ENCODE results near the gene CCDC177. TPM values are rescaled to one million over a fixed set of nuclear protein-coding genes. Genes with fewer than 3 reads are reported as not detected.

The CCDC177 gene
- polyA plus RNA-seq, 3 donors: not detected

- Histone ChIP-seq H3K9ac (ENCODE audit: insufficient read depth, low read length, poor library complexity, severe bottlenecking) (no peak overlapping the region), H2AFZ (ENCODE audit: insufficient read depth, low read depth, low read length, poor library complexity, severe bottlenecking) (no peak overlapping the region), H3K27me3 (ENCODE audit: control insufficient read depth in 2 of 2, insufficient read depth in 2 of 2, low read length in 2 of 2) (peaks cover 0 to 9% of the 10 kb centered on the region in 2 donors), H3K27ac (ENCODE audit: low read depth in 1 of 2, low read length in 2 of 2) (no peak overlapping the region), H3K36me3 (replicated peaks in 1 of 2; ENCODE audit: control insufficient read depth in 1 of 2, insufficient read depth in 2 of 2, low read length in 2 of 2) (no peaks in the 10 kb centered on the region), H3K4me3 (replicated peaks in 1 of 3; ENCODE audit: low read depth in 2 of 3, low read length in 3 of 3) (no peak overlapping the region), H3K4me1 (ENCODE audit: control insufficient read depth in 1 of 2, insufficient read depth in 2 of 2, low read length in 2 of 2) (peaks cover 4 to 7% of the 10 kb centered on the region in 2 donors), H3K9me3 (replicated peaks in 1 of 2; ENCODE audit: control insufficient read depth in 1 of 2, insufficient read depth in 1 of 2, low read length in 2 of 2) (peaks cover 0 to 7% of the 10 kb centered on the region in 2 donors), H3K79me2 (ENCODE audit: insufficient read depth, low read length) (no peaks in the 10 kb centered on the region), H3K4me2 (replicated peaks; ENCODE audit: extremely low read depth, low read length, poor library complexity, severe bottlenecking) (no peak overlapping the region), H4K20me1 (ENCODE audit: insufficient read depth, low read length) (no peaks in the 10 kb centered on the region)
- no peak for TF ChIP-seq CTCF (IDR thresholded peaks at IDR 0.05)
- peaks cover 22% of the 10 kb centered on the region for H3K4me1 Mint-ChIP-seq
- DNase-seq: no peak
- intact Hi-C loops (cut with micrococcal nuclease): loop anchor here in 1 of 2 donors (10.0 kb wide), 1 partner anchor 443 kb away; no protein-coding TSS in a partner anchor
- no peak overlapping the region for H3K27ac Mint-ChIP-seq
- WGBS (ENCODE audit: insufficient coverage): no CpG with 5 or more reads among the region's 1 CpG
- H3K36me3 Mint-ChIP-seq: no peaks in the 10 kb centered on the region
- H3K9me3 Mint-ChIP-seq: peaks cover 3 to 7% (median 4%) of the 10 kb centered on the region in 7 donors
- peaks cover 12 to 24% (median 14%) of the 10 kb centered on the region in 3 donors for H3K27me3 Mint-ChIP-seq (ENCODE audit: low read depth in 3 of 3)
- no peak overlapping the region for H3K4me3 Mint-ChIP-seq
Measured at GRCh38 chr14:69582212-69582611, 7.5 kb upstream of the CCDC177 start.

- peaks cover 20% of the 10 kb centered on the region for H3K4me1 Mint-ChIP-seq
- no peak overlapping the region for H3K4me3 Mint-ChIP-seq
- no peaks in the 10 kb centered on the region for H3K36me3 Mint-ChIP-seq
- H3K27me3 Mint-ChIP-seq (ENCODE audit: low read depth in 3 of 3): peaks cover 18 to 29% (median 19%) of the 10 kb centered on the region in 3 donors
- no peak overlapping the region for H3K4me2 ChIP-seq (replicated peaks; ENCODE audit: extremely low read depth, low read length, poor library complexity, severe bottlenecking)
- H4K20me1 ChIP-seq (ENCODE audit: insufficient read depth, low read length): no peaks in the 10 kb centered on the region
- no peak overlapping the region for H3K27ac Mint-ChIP-seq
- H3K79me2 ChIP-seq (ENCODE audit: insufficient read depth, low read length): no peaks in the 10 kb centered on the region
- peaks cover 0 to 7% of the 10 kb centered on the region in 2 donors for H3K9me3 ChIP-seq (replicated peaks in 1 of 2; ENCODE audit: control insufficient read depth in 1 of 2, insufficient read depth in 1 of 2, low read length in 2 of 2)
- H3K4me1 ChIP-seq (ENCODE audit: control insufficient read depth in 1 of 2, insufficient read depth in 2 of 2, low read length in 2 of 2): peaks cover 4 to 7% of the 10 kb centered on the region in 2 donors
- TF ChIP-seq CTCF (IDR thresholded peaks at IDR 0.05): no peak
- no peak for DNase-seq
- H3K9me3 Mint-ChIP-seq: peaks cover 3 to 9% (median 5%) of the 10 kb centered on the region in 7 donors
- intact Hi-C loops (cut with micrococcal nuclease): loop anchor here in 1 of 2 donors (10.0 kb wide), 1 partner anchor 443 kb away; no protein-coding TSS in a partner anchor
- peaks cover 0 to 17% of the 10 kb centered on the region in 2 donors for H3K27me3 ChIP-seq (ENCODE audit: control insufficient read depth in 2 of 2, insufficient read depth in 2 of 2, low read length in 2 of 2)
- no peaks in the 10 kb centered on the region for H3K36me3 ChIP-seq (replicated peaks in 1 of 2; ENCODE audit: control insufficient read depth in 1 of 2, insufficient read depth in 2 of 2, low read length in 2 of 2)
- 81% methylated on average over 2 of the region's 7 CpGs for WGBS (ENCODE audit: insufficient coverage)
- no peak overlapping the region for H2AFZ ChIP-seq (ENCODE audit: insufficient read depth, low read depth, low read length, poor library complexity, severe bottlenecking)
- H3K4me3 ChIP-seq (replicated peaks in 1 of 3; ENCODE audit: low read depth in 2 of 3, low read length in 3 of 3): no peak overlapping the region
- H3K9ac ChIP-seq (ENCODE audit: insufficient read depth, low read length, poor library complexity, severe bottlenecking): no peak overlapping the region
- H3K27ac ChIP-seq (ENCODE audit: low read depth in 1 of 2, low read length in 2 of 2): no peak overlapping the region
Measured at GRCh38 chr14:69581316-69581935, 6.8 kb upstream of the CCDC177 start.
